ENCODE results near the gene CEACAM5.

The CEACAM5 gene

DNA sequence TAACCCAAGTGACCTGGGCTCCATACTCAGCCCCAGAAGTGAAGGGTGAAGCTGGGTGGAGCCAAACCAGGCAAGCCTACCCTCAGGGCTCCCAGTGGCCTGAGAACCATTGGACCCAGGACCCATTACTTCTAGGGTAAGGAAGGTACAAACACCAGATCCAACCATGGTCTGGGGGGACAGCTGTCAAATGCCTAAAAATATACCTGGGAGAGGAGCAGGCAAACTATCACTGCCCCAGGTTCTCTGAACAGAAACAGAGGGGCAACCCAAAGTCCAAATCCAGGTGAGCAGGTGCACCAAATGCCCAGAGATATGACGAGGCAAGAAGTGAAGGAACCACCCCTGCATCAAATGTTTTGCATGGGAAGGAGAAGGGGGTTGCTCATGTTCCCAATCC, 14.2 kb upstream of the CEACAM5 start:
- Histone ChIP-seq H3K36me3 (ENCODE audit: control insufficient read depth, insufficient read depth, low read length) (no peaks in the 10 kb centered on the region), H3K4me3 (ENCODE audit: low read depth, low read length) (no peak overlapping the region), H3K27me3 (ENCODE audit: control insufficient read depth, insufficient read depth, low read length) (peaks cover 11% of the 10 kb centered on the region), H3K9ac (ENCODE audit: low read depth, low read length) (no peak overlapping the region), H3K9me3 (ENCODE audit: control insufficient read depth, insufficient read depth, low read length) (no peaks in the 10 kb centered on the region), H3K4me1 (ENCODE audit: control insufficient read depth, insufficient read depth, low read length) (peaks cover 2% of the 10 kb centered on the region)

DNA sequence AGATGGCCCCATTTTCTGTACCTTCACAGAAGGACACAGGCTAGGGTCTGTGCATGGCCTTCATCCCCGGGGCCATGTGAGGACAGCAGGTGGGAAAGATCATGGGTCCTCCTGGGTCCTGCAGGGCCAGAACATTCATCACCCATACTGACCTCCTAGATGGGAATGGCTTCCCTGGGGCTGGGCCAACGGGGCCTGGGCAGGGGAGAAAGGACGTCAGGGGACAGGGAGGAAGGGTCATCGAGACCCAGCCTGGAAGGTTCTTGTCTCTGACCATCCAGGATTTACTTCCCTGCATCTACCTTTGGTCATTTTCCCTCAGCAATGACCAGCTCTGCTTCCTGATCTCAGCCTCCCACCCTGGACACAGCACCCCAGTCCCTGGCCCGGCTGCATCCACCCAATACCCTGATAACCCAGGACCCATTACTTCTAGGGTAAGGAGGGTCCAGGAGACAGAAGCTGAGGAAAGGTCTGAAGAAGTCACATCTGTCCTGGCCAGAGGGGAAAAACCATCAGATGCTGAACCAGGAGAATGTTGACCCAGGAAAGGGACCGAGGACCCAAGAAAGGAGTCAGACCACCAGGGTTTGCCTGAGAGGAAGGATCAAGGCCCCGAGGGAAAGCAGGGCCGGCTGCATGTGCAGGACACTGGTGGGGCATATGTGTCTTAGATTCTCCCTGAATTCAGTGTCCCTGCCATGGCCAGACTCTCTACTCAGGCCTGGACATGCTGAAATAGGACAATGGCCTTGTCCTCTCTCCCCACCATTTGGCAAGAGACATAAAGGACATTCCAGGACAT, 13.4 kb upstream of the CEACAM5 start:
- H3K4me1 ChIP-seq (ENCODE audit: control insufficient read depth, insufficient read depth, low read length): peaks cover 2% of the 10 kb centered on the region
- H3K9ac ChIP-seq (ENCODE audit: low read depth, low read length): no peak overlapping the region
- H3K4me3 ChIP-seq (ENCODE audit: low read depth, low read length): no peak overlapping the region
- H3K27me3 ChIP-seq (ENCODE audit: control insufficient read depth, insufficient read depth, low read length): peaks cover 11% of the 10 kb centered on the region
- H3K9me3 ChIP-seq (ENCODE audit: control insufficient read depth, insufficient read depth, low read length): no peaks in the 10 kb centered on the region
- H3K36me3 ChIP-seq (ENCODE audit: control insufficient read depth, insufficient read depth, low read length): no peaks in the 10 kb centered on the region

- no peaks in the 10 kb centered on the region for H3K9me3 ChIP-seq (ENCODE audit: control insufficient read depth, insufficient read depth, low read length)
- H3K4me3 ChIP-seq (ENCODE audit: low read depth, low read length): no peak overlapping the region
- H3K4me1 ChIP-seq (ENCODE audit: control insufficient read depth, insufficient read depth, low read length): peaks cover 2% of the 10 kb centered on the region
- no peak overlapping the region for H3K9ac ChIP-seq (ENCODE audit: low read depth, low read length)
- peaks cover 11% of the 10 kb centered on the region for H3K27me3 ChIP-seq (ENCODE audit: control insufficient read depth, insufficient read depth, low read length)
- no peaks in the 10 kb centered on the region for H3K36me3 ChIP-seq (ENCODE audit: control insufficient read depth, insufficient read depth, low read length)
These were observed 12.7 kb upstream of the CEACAM5 start for GRCh38 chr19:41695745-41696144.

- no peak overlapping the region for H3K9ac ChIP-seq (ENCODE audit: low read depth, low read length)
- no peaks in the 10 kb centered on the region for H3K4me1 ChIP-seq (ENCODE audit: control insufficient read depth, insufficient read depth, low read length)
- H3K27me3 ChIP-seq (ENCODE audit: control insufficient read depth, insufficient read depth, low read length): peaks cover 9% of the 10 kb centered on the region
- no peak overlapping the region for H3K4me3 ChIP-seq (ENCODE audit: low read depth, low read length)
- H3K36me3 ChIP-seq (ENCODE audit: control insufficient read depth, insufficient read depth, low read length): no peaks in the 10 kb centered on the region
- no peaks in the 10 kb centered on the region for H3K9me3 ChIP-seq (ENCODE audit: control insufficient read depth, insufficient read depth, low read length)
These were observed 11.8 kb upstream of the CEACAM5 start for GRCh38 chr19:41696402-41697197.

- H3K9ac ChIP-seq (ENCODE audit: low read depth, low read length): no peak overlapping the region
- no peaks in the 10 kb centered on the region for H3K36me3 ChIP-seq (ENCODE audit: control insufficient read depth, insufficient read depth, low read length)
- H3K4me3 ChIP-seq (ENCODE audit: low read depth, low read length): no peak overlapping the region
- H3K27me3 ChIP-seq (ENCODE audit: control insufficient read depth, insufficient read depth, low read length): peaks cover 4% of the 10 kb centered on the region
- H3K4me1 ChIP-seq (ENCODE audit: control insufficient read depth, insufficient read depth, low read length): no peaks in the 10 kb centered on the region
- H3K9me3 ChIP-seq (ENCODE audit: control insufficient read depth, insufficient read depth, low read length): no peaks in the 10 kb centered on the region
These were observed 11.1 kb upstream of the CEACAM5 start for GRCh38 chr19:41697198-41697855.

DNA sequence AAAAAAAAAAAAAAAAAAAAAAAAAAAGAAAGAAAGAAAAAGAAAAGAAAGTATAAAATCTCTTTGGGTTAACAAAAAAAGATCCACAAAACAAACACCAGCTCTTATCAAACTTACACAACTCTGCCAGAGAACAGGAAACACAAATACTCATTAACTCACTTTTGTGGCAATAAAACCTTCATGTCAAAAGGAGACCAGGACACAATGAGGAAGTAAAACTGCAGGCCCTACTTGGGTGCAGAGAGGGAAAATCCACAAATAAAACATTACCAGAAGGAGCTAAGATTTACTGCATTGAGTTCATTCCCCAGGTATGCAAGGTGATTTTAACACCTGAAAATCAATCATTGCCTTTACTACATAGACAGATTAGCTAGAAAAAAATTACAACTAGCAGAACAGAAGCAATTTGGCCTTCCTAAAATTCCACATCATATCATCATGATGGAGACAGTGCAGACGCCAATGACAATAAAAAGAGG, 9.6 kb upstream of the CEACAM5 start:
- peaks cover 2% of the 10 kb centered on the region for H3K27me3 ChIP-seq (ENCODE audit: control insufficient read depth, insufficient read depth, low read length)
- no peaks in the 10 kb centered on the region for H3K4me1 ChIP-seq (ENCODE audit: control insufficient read depth, insufficient read depth, low read length)
- no peak overlapping the region for H3K4me3 ChIP-seq (ENCODE audit: low read depth, low read length)
- no peaks in the 10 kb centered on the region for H3K9me3 ChIP-seq (ENCODE audit: control insufficient read depth, insufficient read depth, low read length)
- H3K36me3 ChIP-seq (ENCODE audit: control insufficient read depth, insufficient read depth, low read length): no peaks in the 10 kb centered on the region
- no peak overlapping the region for H3K9ac ChIP-seq (ENCODE audit: low read depth, low read length)

DNA sequence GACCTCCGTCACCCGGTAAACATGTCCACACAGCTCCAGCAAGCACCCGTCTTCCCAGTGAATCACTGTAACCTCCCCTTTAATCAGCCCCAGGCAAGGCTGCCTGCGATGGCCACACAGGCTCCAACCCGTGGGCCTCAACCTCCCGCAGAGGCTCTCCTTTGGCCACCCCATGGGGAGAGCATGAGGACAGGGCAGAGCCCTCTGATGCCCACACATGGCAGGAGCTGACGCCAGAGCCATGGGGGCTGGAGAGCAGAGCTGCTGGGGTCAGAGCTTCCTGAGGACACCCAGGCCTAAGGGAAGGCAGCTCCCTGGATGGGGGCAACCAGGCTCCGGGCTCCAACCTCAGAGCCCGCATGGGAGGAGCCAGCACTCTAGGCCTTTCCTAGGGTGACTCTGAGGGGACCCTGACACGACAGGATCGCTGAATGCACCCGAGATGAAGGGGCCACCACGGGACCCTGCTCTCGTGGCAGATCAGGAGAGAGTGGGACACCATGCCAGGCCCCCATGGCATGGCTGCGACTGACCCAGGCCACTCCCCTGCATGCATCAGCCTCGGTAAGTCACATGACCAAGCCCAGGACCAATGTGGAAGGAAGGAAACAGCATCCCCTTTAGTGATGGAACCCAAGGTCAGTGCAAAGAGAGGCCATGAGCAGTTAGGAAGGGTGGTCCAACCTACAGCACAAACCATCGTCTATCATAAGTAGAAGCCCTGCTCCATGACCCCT, 9.0 kb upstream of the CEACAM5 start:
- H3K4me1 ChIP-seq (ENCODE audit: control insufficient read depth, insufficient read depth, low read length): no peaks in the 10 kb centered on the region
- no peaks in the 10 kb centered on the region for H3K36me3 ChIP-seq (ENCODE audit: control insufficient read depth, insufficient read depth, low read length)
- no peaks in the 10 kb centered on the region for H3K9me3 ChIP-seq (ENCODE audit: control insufficient read depth, insufficient read depth, low read length)
- H3K9ac ChIP-seq (ENCODE audit: low read depth, low read length): no peak overlapping the region
- H3K4me3 ChIP-seq (ENCODE audit: low read depth, low read length): no peak overlapping the region
- H3K27me3 ChIP-seq (ENCODE audit: control insufficient read depth, insufficient read depth, low read length): peaks cover 1% of the 10 kb centered on the region

DNA sequence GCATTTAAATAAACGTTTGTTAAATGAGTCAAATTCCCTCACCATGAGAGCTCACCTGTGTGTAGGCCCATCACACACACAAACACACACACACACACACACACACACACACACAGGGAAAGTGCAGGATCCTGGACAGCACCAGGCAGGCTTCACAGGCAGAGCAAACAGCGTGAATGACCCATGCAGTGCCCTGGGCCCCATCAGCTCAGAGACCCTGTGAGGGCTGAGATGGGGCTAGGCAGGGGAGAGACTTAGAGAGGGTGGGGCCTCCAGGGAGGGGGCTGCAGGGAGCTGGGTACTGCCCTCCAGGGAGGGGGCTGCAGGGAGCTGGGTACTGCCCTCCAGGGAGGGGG, 8.5 kb upstream of the CEACAM5 start:
- Histone ChIP-seq H3K27me3 (ENCODE audit: control insufficient read depth, insufficient read depth, low read length) (no peaks in the 10 kb centered on the region), H3K9me3 (ENCODE audit: control insufficient read depth, insufficient read depth, low read length) (no peaks in the 10 kb centered on the region), H3K4me3 (ENCODE audit: low read depth, low read length) (no peak overlapping the region), H3K4me1 (ENCODE audit: control insufficient read depth, insufficient read depth, low read length) (no peaks in the 10 kb centered on the region), H3K36me3 (ENCODE audit: control insufficient read depth, insufficient read depth, low read length) (no peaks in the 10 kb centered on the region), H3K9ac (ENCODE audit: low read depth, low read length) (no peak overlapping the region)

GRCh38 chr19:41700381-41701195, 7.8 kb upstream of the CEACAM5 start:
- Histone ChIP-seq H3K9me3 (ENCODE audit: control insufficient read depth, insufficient read depth, low read length) (no peaks in the 10 kb centered on the region), H3K36me3 (ENCODE audit: control insufficient read depth, insufficient read depth, low read length) (no peaks in the 10 kb centered on the region), H3K4me1 (ENCODE audit: control insufficient read depth, insufficient read depth, low read length) (no peaks in the 10 kb centered on the region), H3K9ac (ENCODE audit: low read depth, low read length) (no peak overlapping the region), H3K4me3 (ENCODE audit: low read depth, low read length) (no peak overlapping the region), H3K27me3 (ENCODE audit: control insufficient read depth, insufficient read depth, low read length) (no peaks in the 10 kb centered on the region)

GRCh38 chr19:41701401-41702075, 6.9 kb upstream of the CEACAM5 start:
- Histone ChIP-seq H3K9ac (ENCODE audit: low read depth, low read length) (no peak overlapping the region), H3K9me3 (ENCODE audit: control insufficient read depth, insufficient read depth, low read length) (no peaks in the 10 kb centered on the region), H3K27me3 (ENCODE audit: control insufficient read depth, insufficient read depth, low read length) (peaks cover 4% of the 10 kb centered on the region), H3K36me3 (ENCODE audit: control insufficient read depth, insufficient read depth, low read length) (no peaks in the 10 kb centered on the region), H3K4me3 (ENCODE audit: low read depth, low read length) (no peak overlapping the region), H3K4me1 (ENCODE audit: control insufficient read depth, insufficient read depth, low read length) (no peaks in the 10 kb centered on the region)
